GM06990 (cell line): ENCODE results near the gene IPPK.

Experiments
- DNase-seq: peaks from one replicate; pipeline ENCODE4 v3.0.0-alpha.2; 2011; ENCODE audit not compliant: insufficient read length; ENCODE audit errors: extremely low read depth
- H3K27me3 ChIP-seq: replicated peaks from 2 replicates; pipeline ENCODE4 v1.6.0; 2011; ENCODE audit warnings: low read length; ENCODE audit not compliant: control insufficient read depth, insufficient read depth
- H3K36me3 ChIP-seq: 2 replicates; pipeline ENCODE4 v1.5.1; 2011; ENCODE audit warnings: low read length; ENCODE audit not compliant: control insufficient read depth, insufficient read depth
- H3K4me3 ChIP-seq: replicated peaks from 2 replicates; pipeline ENCODE4 v1.5.1; 2011; ENCODE audit warnings: low read depth, mild to moderate bottlenecking, control low read depth, low read length
- TF ChIP-seq, protein P1 (sequence below): IDR thresholded peaks from 2 replicates; pipeline ENCODE4 v1.5.1; 2011; ENCODE audit warnings: low read length, control low read depth, mild to moderate bottlenecking, inconsistent platforms; ENCODE audit not compliant: insufficient read depth, poor library complexity, severe bottlenecking

The IPPK gene

DNA sequence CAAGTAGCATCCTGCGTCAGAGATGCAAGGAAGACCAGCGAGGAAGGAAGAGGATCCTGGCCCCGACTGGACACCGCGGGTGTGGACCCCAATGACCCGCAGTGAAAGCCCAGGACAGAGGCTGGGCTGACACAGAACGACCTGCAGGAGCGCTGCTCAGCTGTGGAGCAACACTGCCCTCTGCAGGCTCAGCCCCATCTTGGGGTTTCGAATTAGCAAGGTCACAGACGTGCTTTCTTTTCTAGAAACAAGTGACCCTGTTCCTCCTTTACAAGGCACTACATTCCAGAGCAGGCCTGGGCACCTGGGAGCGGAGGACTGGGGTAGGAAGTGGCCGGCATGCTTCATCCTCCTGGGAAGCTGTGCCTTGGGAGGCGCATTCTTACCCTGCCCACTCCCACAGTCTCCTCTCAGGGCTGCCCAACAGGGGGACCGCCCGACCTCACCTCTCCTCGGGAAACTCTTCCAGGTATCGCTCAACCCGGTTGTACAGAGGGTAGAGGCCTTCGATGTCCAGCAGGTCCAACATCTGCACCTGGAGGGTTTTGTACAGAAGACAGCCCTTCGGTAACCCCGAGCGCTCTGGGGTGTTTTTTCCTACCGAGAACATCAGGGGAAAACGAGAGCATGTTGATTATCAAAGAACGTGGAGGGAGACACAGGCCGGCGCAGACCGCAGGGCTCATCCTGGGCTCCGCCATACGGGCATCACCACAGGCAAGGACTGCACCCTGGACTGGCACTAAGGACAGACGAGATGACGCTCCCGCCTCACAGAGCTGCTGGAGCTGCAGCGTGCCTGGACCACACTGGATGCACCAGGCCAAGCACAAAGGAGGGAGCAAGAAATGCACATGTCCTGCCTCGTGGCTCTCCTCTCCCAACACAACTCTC is 35.0 kb downstream of the IPPK start:
- H3K4me3 ChIP-seq: no peak overlapping the region
- H3K27me3 ChIP-seq: no peaks in the 10 kb centered on the region
- peak; percentile 54 for DNase-seq
- H3K36me3 ChIP-seq: peaks cover 19% of the 10 kb centered on the region
- TF ChIP-seq, protein P1, sequence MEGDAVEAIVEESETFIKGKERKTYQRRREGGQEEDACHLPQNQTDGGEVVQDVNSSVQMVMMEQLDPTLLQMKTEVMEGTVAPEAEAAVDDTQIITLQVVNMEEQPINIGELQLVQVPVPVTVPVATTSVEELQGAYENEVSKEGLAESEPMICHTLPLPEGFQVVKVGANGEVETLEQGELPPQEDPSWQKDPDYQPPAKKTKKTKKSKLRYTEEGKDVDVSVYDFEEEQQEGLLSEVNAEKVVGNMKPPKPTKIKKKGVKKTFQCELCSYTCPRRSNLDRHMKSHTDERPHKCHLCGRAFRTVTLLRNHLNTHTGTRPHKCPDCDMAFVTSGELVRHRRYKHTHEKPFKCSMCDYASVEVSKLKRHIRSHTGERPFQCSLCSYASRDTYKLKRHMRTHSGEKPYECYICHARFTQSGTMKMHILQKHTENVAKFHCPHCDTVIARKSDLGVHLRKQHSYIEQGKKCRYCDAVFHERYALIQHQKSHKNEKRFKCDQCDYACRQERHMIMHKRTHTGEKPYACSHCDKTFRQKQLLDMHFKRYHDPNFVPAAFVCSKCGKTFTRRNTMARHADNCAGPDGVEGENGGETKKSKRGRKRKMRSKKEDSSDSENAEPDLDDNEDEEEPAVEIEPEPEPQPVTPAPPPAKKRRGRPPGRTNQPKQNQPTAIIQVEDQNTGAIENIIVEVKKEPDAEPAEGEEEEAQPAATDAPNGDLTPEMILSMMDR: peak; percentile 95

- DNase-seq: no peak
- peaks cover 16% of the 10 kb centered on the region for H3K36me3 ChIP-seq
- no peaks in the 10 kb centered on the region for H3K27me3 ChIP-seq
- TF ChIP-seq, protein P1: no peak
- no peak overlapping the region for H3K4me3 ChIP-seq
Measured at GRCh38 chr9:92633614-92634278, 36.2 kb downstream of the IPPK start.

DNA sequence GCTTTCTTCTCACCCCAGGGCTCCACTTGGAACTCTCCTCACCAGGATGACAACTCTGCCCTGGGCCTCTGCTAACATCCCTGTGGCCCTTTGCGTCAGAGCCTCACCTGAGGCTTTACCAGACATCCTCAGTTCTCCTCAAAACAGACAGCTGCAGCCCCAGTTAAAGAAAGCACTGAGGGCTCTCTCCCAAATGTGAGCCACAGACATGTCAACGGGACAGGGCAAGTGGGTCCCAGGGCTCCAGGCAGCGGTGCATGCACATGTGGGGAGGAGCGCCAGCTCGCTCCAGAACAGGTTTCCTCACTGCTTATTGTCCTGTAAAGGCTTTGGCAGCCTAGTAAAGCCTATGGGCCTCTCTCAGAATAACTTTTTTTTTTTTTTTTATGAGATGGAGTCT is 37.3 kb downstream of the IPPK start:
- H3K36me3 ChIP-seq: peaks cover 14% of the 10 kb centered on the region
- no peaks in the 10 kb centered on the region for H3K27me3 ChIP-seq
- TF ChIP-seq, protein P1: no peak
- no peak overlapping the region for H3K4me3 ChIP-seq
- no peak for DNase-seq

- peaks cover 12% of the 10 kb centered on the region for H3K36me3 ChIP-seq
- H3K27me3 ChIP-seq: no peaks in the 10 kb centered on the region
- no peak overlapping the region for H3K4me3 ChIP-seq
- DNase-seq: no peak
- TF ChIP-seq, protein P1: no peak
Measured at GRCh38 chr9:92631452-92632343, 38.2 kb downstream of the IPPK start.

GRCh38 chr9:92627651-92628050 is 42.3 kb downstream of the IPPK start:
- Histone ChIP-seq H3K4me3 (no peak overlapping the region), H3K36me3 (peaks cover 4% of the 10 kb centered on the region), H3K27me3 (no peaks in the 10 kb centered on the region)
- DNase-seq: no peak
- TF ChIP-seq, protein P1: no peak
